GM12875 (cell line): ENCODE results near the gene ITPRID1.
"Not testable (repeated sequence)": the region's sequence is repeated elsewhere in the genome, so short reads cannot be mapped to it uniquely, and the experiment has no call there.

Experiments used
- H3K4me3 ChIP-seq: one replicate; pipeline ENCODE4 v1.5.1; 2011; ENCODE audit warnings: low read depth, low read length, control low read depth
- CTCF ChIP-seq: IDR thresholded peaks from 2 replicates; pipeline ENCODE4 v1.5.1; 2011; ENCODE audit warnings: low read depth, mild to moderate bottlenecking, control low read depth, inconsistent platforms, low read length, moderate library complexity, borderline replicate concordance; ENCODE audit not compliant: insufficient read depth

The ITPRID1 gene

GRCh38 chr7:31529103-31529502, 15.2 kb downstream of the ITPRID1 start:
- no peak for TF ChIP-seq CTCF
- no peak overlapping the region for H3K4me3 ChIP-seq

GRCh38 chr7:31540651-31541185, 26.8 kb downstream of the ITPRID1 start:
- H3K4me3 ChIP-seq: not testable (repeated sequence)

- no peak overlapping the region for H3K4me3 ChIP-seq
- no peak for TF ChIP-seq CTCF
Measured at GRCh38 chr7:31545549-31545948, 31.7 kb downstream of the ITPRID1 start.

- TF ChIP-seq CTCF: no peak
Measured at GRCh38 chr7:31549611-31550010, 35.7 kb downstream of the ITPRID1 start.

GRCh38 chr7:31550432-31550831, 36.5 kb downstream of the ITPRID1 start:
- H3K4me3 ChIP-seq: no peak overlapping the region
- TF ChIP-seq CTCF: no peak

More at GRCh38 chr7:31549611-31550010, 35.7 kb downstream of the ITPRID1 start:
- H3K4me3 ChIP-seq: no peak overlapping the region

GRCh38 chr7:31553661-31554081, 39.8 kb downstream of the ITPRID1 start:
- no peak for TF ChIP-seq CTCF
- H3K4me3 ChIP-seq: no peak overlapping the region

- no peak overlapping the region for H3K4me3 ChIP-seq
- no peak for TF ChIP-seq CTCF
Measured at GRCh38 chr7:31562002-31562401, 48.1 kb downstream of the ITPRID1 start.

- TF ChIP-seq CTCF: no peak
- H3K4me3 ChIP-seq: no peak overlapping the region
Measured at GRCh38 chr7:31563522-31563921, 49.6 kb downstream of the ITPRID1 start.
